HG03571 (cell line): ENCODE measurements around the gene NLGN2.
A peak's percentile ranks its signal among the peaks of the same experiment; 100 is the strongest.

Experiments used
- ATAC-seq: cut with Tn5 transposase; IDR thresholded peaks from one replicate; pipeline ENCODE4 v1.9.1; 2021; ENCODE audit not compliant: unreplicated experiment

NLGN2 gene

DNA sequence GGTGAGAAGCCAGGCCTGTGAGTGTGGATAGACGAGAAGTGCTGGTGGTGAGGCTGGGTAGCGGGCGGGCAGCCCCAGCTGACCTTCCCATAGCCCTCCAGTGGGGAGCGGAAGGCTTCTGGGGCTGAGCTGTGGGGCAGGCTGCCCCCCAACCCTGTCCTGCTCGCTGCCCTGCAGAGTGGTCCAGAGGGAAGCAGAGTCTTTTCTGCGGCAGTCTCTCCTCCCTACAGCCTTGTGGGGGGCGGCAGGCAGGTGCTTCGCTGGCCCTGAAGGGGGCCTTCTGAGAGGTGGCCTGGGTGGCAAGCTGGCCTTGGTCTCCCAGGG lies 3.7 kb downstream of the NLGN2 start:
- no peak for ATAC-seq

DNA sequence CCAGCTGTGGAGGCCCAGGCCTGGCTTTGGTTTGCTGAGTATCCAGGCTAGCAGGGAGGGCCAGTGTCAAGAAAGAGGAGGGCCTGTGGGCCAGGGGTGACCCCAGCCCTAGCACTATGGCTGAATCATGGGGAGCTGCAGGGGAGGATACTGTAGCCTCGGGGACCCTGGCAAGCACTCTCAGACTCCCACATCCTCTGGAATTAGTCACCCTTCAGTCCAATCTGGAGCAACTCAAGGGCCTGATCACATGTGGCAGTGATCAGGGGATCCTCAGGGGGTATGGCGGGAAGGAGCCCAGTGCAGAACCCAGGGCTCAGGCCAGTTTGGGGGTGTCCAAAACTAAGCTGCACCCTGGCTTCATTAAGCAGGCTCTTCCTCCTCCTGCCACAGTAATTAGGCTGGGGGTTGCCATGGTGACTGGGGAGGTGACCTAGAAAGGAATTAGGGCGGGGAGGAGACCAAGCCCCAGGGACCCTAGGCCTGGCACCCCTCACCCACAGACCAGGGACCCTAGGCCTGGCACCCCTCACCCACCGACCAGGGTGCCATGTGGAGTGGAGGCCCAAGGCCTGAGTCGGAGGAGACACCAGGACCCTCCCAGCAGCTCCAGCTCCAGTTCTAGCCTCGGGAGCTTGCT lies 5.8 kb downstream of the NLGN2 start:
- ATAC-seq: no peak

DNA sequence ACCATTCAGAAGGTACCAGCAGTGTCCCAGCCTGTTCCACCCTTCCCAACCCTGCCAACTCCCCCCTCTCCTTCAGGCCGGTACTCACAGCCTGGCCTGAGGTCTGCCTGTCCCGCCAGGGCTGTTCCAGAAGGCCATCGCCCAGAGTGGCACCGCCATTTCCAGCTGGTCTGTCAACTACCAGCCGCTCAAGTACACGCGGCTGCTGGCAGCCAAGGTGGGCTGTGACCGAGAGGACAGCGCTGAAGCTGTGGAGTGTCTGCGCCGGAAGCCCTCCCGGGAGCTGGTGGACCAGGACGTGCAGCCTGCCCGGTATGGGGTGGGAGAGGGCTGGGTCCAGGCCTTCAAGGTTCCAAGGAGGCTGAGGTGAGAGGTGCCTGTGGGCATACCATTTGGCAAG lies 7.2 kb downstream of the NLGN2 start:
- no peak for ATAC-seq

DNA sequence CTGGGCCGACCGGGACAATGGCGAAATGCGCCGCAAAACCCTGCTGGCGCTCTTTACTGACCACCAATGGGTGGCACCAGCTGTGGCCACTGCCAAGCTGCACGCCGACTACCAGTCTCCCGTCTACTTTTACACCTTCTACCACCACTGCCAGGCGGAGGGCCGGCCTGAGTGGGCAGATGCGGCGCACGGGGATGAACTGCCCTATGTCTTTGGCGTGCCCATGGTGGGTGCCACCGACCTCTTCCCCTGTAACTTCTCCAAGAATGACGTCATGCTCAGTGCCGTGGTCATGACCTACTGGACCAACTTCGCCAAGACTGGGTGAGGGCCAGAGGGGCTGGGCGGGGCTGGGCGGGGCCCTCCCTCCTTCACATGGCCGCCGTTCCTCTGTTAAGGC lies 8.1 kb downstream of the NLGN2 start:
- ATAC-seq: no peak

DNA sequence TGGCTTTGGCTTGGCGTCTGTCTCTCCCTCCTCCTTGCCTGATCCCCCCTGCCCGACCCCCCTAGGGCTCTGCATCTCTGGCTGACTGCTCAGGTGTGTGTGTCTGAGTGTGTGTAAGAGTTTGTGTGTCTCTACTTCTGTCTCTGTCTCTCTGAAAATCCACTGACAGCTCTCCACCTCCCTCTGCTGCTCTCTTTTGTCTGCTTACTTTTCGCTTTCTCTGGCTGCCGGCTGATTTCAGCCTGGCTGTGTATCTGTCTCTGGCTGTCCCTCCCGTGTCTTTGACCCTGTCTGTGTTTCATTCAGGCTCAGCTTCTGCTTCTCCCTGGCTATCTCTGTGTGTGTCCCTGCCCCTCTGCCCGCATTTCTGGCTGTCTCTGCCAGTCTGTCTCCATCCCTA lies 8.7 kb downstream of the NLGN2 start:
- no peak for ATAC-seq

DNA sequence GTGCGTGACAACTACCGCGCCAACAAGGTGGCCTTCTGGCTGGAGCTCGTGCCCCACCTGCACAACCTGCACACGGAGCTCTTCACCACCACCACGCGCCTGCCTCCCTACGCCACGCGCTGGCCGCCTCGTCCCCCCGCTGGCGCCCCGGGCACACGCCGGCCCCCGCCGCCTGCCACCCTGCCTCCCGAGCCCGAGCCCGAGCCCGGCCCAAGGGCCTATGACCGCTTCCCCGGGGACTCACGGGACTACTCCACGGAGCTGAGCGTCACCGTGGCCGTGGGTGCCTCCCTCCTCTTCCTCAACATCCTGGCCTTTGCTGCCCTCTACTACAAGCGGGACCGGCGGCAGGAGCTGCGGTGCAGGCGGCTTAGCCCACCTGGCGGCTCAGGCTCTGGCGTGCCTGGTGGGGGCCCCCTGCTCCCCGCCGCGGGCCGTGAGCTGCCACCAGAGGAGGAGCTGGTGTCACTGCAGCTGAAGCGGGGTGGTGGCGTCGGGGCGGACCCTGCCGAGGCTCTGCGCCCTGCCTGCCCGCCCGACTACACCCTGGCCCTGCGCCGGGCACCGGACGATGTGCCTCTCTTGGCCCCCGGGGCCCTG lies 9.5 kb downstream of the NLGN2 start:
- no peak for ATAC-seq

DNA sequence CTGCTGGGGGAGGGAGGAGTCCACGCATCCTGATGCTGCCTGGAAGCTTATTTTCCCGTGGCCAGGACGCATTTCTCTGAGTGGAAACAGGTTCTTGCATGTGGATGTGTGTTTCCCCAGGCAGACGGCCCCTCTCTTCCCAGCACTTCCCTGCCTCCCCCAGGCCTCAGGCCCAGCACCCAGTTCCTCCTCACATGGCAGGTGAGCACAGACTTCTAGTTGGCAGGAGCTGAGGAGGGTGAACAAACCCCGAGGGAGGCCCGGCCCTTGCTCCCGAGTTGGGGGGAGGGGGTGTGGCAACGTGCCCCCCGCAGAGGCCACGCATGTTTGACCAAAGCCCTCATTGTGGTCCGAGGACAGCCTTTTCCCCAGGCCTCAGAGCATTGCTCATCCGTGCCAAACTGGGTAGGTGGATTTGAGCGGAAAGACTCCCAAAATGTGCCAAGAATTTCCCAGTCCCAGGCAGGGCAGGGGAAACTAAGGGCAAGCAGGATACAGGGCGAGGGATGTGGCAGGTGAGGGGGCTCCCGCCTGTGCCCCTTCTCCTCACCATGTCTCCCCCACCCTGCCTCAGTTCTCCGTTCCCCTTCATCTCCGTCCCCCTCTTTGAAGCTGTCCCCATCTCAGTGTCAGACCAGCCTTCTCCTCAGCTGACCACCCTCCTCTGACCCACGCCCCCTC lies 11.0 kb downstream of the NLGN2 start:
- no peak for ATAC-seq

DNA sequence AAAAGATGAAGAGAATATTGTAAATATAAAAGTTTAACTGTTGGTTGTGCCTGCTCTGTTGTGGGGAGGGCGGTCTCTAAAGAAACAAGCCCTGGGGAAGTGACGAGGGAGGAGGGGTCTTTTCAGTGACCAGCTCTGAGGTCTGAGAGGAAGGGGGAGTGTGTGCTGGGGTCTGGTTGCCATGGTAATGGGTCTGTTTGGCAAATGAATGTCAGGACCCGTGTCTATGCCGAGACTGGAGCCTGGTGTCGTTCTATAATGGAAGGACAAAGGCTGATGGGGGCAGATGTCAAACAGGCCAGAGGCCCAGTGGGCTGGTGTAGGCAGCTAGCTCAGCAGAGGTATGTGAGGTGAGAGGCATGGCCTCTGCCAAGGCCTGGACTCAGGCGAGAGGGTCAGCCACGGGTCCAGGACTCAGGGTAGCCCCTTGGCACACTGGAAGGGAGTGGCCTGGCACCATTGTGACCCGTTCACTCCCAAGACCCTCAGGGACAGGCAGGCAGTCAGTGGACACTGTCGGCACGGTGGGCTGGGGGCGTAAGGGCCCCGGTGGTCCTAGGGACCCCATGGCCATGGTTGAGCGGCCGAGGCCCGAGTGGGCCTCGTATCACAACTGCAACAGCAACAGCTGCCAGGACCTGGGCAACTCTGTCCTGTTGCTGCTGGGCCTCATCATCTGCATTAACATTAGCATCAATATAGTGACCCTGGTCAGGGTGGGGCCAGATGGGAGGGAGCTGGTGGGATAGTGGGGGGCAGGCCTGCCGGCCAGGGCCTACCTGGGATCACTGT lies 12.4 kb downstream of the NLGN2 start, which contains the start of gene SPEM1:
SPEM1 (plus strand) TSS at position 506 of the 792 bp plus-strand sequence; CDS start at position 567, 61 bp downstream.
- ATAC-seq: no peak

DNA sequence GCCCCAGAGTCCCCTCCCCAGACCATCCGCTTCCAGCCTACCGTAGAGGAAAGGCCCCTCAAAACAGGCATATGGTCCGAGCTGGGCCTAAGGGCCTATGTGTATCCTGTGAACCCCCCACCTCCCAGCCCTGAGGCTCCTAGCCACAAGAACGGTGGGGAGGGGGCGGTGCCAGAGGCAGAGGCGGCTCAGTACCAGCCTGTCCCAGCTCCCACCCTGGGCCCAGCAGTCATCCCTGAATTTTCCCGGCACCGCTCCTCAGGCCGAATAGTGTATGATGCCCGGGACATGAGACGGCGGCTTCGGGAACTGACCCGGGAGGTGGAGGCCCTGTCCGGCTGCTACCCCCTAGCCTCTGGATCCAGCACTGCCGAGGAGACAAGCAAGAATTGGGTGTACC lies 13.5 kb downstream of the NLGN2 start:
- no peak for ATAC-seq

DNA sequence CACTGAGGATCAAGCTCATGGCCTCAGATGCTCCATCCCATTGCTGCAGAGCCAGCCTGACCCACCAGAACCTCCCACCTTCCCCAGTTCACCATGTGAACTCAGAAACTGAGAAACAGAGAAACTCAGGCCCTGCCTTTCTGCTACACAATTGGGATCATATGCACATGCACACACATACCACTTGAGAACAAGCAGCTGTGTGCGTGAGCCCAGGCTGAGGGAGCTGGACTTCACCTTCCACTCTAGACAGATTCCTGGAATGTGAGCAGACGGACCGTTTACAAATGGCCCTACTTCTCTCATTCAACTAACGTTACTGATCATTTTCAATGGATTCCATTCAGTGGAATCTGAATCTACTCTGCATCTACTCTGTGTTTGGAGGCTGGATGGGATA lies 16.0 kb downstream of the NLGN2 start:
- no peak for ATAC-seq

DNA sequence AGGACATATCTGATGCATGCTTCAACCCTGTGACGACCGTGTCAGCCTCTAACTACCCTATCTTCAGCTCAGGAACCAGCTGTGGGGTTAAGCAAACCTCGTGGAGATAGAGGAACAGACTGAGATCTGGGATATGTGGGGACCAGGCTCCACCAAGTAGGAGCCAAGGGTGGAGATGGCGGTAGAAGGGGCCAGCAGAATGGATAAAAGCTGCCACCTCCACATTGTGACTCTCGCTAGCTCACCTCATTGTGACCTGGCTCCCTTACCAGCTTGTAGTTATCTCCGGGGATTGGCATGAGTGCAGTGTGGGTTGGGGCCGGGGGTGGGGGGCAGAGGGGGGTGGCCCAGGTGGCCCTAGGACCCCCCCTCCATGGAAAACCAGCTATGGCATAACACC lies 17.7 kb downstream of the NLGN2 start, which contains the start of gene SPEM2:
SPEM2 (plus strand) TSS at position 301 of the 400 bp plus-strand sequence; CDS start at position 374, 73 bp downstream.
- ATAC-seq: no peak

DNA sequence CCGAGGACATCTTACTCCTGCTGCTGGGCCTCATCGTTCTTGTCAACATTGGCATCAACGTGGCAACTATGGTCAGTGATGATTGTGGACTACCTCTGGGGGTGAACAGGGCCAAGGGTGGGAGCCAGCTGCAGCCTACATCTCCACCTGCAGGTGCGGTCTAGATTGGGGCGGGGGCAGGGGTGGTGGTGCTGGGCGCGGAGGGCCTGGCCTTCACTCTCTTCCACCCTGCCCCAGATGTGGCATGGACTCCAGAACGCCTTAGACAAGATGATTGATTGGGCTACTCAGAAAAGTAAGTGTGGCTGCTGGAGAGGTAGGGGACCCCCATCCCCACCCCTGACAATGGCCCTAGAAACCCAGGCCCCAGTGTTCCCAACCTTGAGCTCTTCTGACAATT lies 18.1 kb downstream of the NLGN2 start:
- ATAC-seq: no peak

DNA sequence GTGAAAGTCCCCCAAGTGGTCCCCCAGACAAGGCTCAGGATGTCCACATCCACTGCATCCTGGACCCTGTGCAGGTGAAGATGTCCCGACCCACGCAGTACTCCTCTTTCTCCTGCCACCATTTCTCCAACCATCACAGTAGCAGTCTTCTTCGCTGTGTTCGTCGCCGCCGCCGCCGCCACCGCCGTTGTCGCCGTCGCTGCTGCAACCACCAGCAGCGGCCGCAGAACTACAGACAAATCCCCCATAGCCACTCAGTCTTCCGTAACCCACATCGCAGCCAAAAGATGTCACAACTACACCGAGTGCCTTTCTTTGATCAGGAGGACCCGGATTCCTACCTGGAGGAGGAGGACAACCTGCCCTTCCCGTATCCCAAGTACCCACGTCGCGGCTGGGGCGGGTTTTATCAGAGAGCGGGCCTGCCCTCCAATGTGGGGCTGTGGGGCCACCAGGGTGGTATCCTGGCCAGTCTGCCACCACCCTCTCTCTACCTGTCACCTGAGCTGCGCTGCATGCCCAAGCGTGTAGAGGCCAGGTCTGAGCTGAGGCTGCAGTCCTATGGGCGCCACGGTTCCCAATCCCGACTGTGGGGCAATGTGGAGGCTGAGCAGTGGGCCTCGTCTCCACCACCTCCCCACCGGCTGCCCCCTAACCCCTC lies 18.7 kb downstream of the NLGN2 start:
- no peak for ATAC-seq

DNA sequence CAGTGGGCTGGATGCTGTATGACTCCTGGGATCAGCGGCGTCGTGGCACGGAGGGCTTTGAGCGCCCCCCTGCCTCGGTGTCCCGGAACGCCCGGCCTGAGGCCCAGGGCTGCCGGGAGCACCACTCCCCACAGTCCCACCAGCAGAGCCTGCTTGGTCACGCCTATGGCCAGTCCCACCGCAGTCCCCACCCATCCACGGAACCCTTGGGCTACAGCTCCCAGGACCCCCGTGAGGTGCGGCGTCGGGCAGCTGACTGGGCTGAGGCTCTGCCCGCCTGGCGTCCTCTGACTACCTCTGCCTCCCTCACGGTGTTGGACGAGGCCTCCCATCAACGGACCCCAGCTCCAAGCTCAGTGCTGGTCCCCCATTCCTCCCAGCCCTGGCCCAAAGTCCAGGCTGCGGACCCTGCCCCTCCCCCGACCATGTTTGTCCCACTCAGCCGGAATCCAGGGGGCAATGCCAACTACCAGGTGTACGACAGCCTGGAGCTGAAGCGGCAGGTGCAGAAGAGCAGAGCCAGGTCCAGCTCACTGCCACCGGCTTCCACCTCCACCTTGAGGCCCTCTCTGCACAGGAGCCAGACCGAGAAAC lies 19.3 kb downstream of the NLGN2 start:
- no peak for ATAC-seq

DNA sequence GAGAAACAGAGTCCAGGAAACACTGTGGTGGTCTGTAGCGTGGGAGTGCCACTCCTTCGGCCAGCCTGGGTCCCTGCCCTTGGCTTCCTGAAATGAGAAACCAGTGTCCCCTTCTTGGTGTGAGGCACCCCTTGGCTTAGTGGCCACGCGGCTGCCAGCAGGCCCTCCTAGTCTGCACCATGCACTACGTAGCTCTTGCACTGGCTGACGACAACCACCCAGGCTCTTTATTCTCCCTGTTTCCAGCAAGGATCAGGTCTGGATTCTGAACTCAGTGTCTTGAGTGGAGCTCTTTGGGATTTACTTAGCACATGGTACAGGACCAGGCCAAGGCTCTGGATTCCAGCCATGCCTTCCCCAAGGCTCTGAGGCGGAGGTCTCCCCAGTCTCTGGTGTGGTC lies 19.9 kb downstream of the NLGN2 start:
- ATAC-seq: no peak

DNA sequence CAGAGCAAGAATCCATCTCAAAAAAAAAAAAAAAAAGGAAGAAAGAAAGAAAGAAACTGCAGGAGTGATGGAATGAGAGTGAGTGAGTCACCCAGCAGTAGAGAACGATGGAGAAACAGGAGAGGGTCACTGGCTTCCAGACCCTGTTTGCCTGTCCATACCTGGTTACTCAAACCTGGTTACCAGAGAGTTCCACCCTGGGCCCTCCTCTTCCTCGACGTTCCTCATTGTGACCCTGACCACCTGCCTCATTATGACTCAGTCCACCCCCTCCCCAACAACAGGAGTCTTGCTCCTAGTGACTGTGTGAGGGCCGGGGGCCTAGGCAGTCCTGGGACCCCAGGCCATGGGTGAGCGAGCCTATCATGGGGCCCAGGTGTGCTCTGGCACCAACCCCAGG lies 20.9 kb downstream of the NLGN2 start, which contains the start of gene SPEM3:
SPEM3 (plus strand) TSS at position 301 of the 400 bp plus-strand sequence; CDS start at position 347, 46 bp downstream.
- ATAC-seq: no peak

DNA sequence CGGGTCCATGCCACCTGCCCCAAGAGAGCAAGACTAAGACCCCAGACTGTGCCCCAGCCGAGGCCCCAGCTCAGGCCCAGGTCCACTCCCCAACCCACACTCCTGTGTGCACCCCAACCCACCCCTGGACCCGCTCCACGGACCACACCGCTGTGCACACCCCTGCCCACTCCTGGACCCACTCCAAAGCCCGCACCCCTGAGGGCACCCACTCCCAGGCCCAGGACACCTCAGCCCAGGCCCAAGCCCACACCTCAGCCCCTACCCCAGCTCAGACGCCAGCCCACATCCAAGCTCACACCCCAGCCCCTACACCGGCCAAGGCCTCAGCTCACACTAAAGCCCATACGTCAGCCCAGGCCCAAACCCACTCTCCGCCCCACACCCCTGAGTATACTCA lies 22.1 kb downstream of the NLGN2 start:
- ATAC-seq: no peak

DNA sequence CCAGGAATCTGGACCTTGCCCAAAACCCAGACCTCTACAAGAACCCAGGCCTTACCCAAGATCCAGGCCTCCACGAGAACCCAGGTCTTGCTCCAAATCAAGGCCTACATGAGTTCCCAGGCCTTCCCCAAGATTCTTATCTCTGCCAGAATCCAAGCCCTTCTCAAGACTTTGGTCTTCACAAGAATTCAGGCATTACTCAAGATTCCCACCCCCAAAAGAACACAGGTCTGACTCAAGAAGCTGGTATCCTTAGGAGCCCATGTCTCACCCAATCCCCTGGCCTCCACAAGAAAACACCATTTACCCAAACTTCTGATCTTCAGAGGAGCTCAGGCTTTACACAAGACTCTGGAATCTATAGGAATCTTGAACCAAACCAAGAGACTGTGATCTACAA lies 23.6 kb downstream of the NLGN2 start:
- ATAC-seq: no peak

DNA sequence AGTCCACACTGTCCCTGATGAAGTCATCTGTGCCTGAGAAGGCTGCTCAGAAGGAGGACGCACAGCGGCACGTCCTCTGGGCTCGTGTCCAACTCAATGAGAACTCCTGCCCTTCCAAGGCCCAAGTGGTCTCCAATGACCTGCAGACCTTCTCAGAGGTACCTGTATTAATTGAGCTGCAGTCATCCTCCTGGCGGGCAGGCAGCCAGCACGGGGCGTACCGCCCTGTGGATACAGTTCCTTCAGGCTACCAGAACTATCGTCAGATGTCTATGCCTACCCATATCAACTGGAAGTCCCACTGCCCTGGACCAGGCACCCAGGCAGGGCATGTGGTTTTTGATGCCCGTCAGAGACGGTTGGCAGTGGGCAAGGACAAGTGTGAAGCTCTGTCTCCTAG lies 24.7 kb downstream of the NLGN2 start:
- ATAC-seq: no peak

DNA sequence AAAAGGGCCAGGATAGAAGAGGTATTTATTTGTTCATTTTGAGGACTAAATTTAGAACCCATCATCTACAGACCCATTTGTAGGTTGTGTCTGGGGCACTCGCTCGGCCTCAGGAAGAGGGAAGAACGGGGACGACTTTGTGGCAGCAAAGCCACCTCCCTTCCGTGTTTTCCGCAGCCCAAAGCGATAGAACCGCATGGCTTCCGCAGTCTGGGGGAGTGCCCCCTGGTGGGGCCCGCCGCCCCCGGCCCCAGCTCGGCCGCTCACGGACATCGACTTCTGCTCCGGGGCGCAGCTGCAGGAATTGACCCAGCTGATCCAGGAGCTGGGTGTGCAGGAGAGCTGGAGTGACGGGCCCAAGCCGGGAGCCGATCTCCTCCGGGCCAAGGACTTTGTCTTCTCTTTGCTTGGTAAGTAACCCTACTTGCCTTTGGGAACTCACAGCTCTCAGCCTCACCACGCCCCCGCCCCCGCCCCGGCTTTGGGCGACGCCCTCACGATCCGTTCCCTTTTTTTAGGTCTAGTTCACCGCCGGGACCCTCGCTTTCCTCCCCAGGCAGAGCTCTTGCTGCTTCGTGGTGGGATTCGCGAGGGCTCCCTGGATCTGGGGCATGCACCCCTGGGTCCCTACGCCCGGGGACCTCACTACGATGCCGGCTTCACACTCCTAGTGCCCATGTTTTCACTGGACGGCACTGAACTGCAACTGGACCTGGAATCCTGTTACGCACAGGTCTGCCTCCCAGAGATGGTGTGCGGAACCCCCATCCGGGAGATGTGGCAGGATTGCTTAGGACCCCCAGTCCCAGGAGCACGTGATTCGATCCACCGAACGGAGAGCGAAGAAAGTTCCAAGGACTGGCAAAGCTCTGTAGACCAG lies 28.3 kb downstream of the NLGN2 start:
- peak; percentile 17 for ATAC-seq
